Osteocyte (in vitro differentiated cells): ENCODE data around the gene PPP1R2. TPM values are rescaled to one million over a fixed set of nuclear protein-coding genes. Genes with fewer than 3 reads are reported as not detected.

Experiments
- DNase-seq: peaks from one replicate; pipeline ENCODE4 v3.0.0; 2021; ENCODE audit warnings: mixed read lengths; ENCODE audit not compliant: unreplicated experiment; ENCODE audit errors: extremely low spot score
- H3K27ac Mint-ChIP-seq: one replicate; pipeline ENCODE4 v1.8.0; 2021; ENCODE audit warnings: mild to moderate bottlenecking, mixed read lengths; ENCODE audit not compliant: unreplicated experiment
- H3K27me3 Mint-ChIP-seq: one replicate; pipeline ENCODE4 v1.8.0; 2021; ENCODE audit warnings: mixed read lengths; ENCODE audit not compliant: unreplicated experiment
- H3K36me3 Mint-ChIP-seq: one replicate; pipeline ENCODE4 v1.8.0; 2021; ENCODE audit warnings: mixed read lengths; ENCODE audit not compliant: unreplicated experiment
- H3K4me1 Mint-ChIP-seq: one replicate; pipeline ENCODE4 v1.8.0; 2021; ENCODE audit warnings: mixed read lengths; ENCODE audit not compliant: unreplicated experiment
- H3K4me3 Mint-ChIP-seq: one replicate; pipeline ENCODE4 v1.8.0; 2021; ENCODE audit warnings: mild to moderate bottlenecking, moderate library complexity, mixed read lengths; ENCODE audit not compliant: unreplicated experiment
- H3K9me3 Mint-ChIP-seq: one replicate; pipeline ENCODE4 v1.8.0; 2021; ENCODE audit warnings: mixed read lengths; ENCODE audit not compliant: unreplicated experiment
- CTCF ChIP-seq: fragments of 200-600 bp; sonication (generic); IDR thresholded peaks from 2 replicates; pipeline ENCODE4 v1.5.0; 2021; ENCODE audit warnings: antibody characterized with exemption, mild to moderate bottlenecking, moderate library complexity
- total RNA-seq: library from RNA; stranded (reverse); gene quantifications from 2 replicates; pipeline ENCODE4 v1.2.1, GENCODE V29; 2021

The PPP1R2 gene
- total RNA-seq, 1 donor from 2014 or later = 42.2 TPM

GRCh38 chr3:195557322-195557721, 14.2 kb upstream of the PPP1R2 start:
- H3K4me1 Mint-ChIP-seq = no peaks in the 10 kb centered on the region
- H3K27ac Mint-ChIP-seq = no peak overlapping the region
- no peaks in the 10 kb centered on the region for H3K9me3 Mint-ChIP-seq
- no peaks in the 10 kb centered on the region for H3K36me3 Mint-ChIP-seq
- TF ChIP-seq CTCF = no peak
- DNase-seq = no peak
- H3K4me3 Mint-ChIP-seq = no peak overlapping the region
- H3K27me3 Mint-ChIP-seq = peaks cover 44% of the 10 kb centered on the region

- Mint-ChIP-seq H3K27me3 (peaks cover 44% of the 10 kb centered on the region), H3K4me1 (no peaks in the 10 kb centered on the region), H3K27ac (no peak overlapping the region), H3K9me3 (no peaks in the 10 kb centered on the region), H3K4me3 (no peak overlapping the region), H3K36me3 (no peaks in the 10 kb centered on the region)
- peak; percentile 33 for TF ChIP-seq CTCF
- no peak for DNase-seq
These were observed 13.3 kb upstream of the PPP1R2 start for GRCh38 chr3:195556390-195556789.

- Mint-ChIP-seq H3K36me3 (no peaks in the 10 kb centered on the region), H3K9me3 (no peaks in the 10 kb centered on the region), H3K4me1 (no peaks in the 10 kb centered on the region), H3K27ac (no peak overlapping the region), H3K27me3 (peaks cover 42% of the 10 kb centered on the region), H3K4me3 (no peak overlapping the region)
- DNase-seq = no peak
- no peak for TF ChIP-seq CTCF
These were observed 12.0 kb upstream of the PPP1R2 start for GRCh38 chr3:195555110-195555509.

- no peaks in the 10 kb centered on the region for H3K4me1 Mint-ChIP-seq
- DNase-seq = peak; percentile 63
- no peaks in the 10 kb centered on the region for H3K9me3 Mint-ChIP-seq
- no peaks in the 10 kb centered on the region for H3K36me3 Mint-ChIP-seq
- no peak overlapping the region for H3K27ac Mint-ChIP-seq
- peaks cover 42% of the 10 kb centered on the region for H3K27me3 Mint-ChIP-seq
- no peak overlapping the region for H3K4me3 Mint-ChIP-seq
- no peak for TF ChIP-seq CTCF
These were observed 11.3 kb upstream of the PPP1R2 start for GRCh38 chr3:195554458-195554857.

GRCh38 chr3:195553268-195553667, 10.1 kb upstream of the PPP1R2 start:
- Mint-ChIP-seq H3K27ac (no peak overlapping the region), H3K36me3 (no peaks in the 10 kb centered on the region), H3K4me1 (no peaks in the 10 kb centered on the region), H3K27me3 (peaks cover 35% of the 10 kb centered on the region), H3K4me3 (no peak overlapping the region), H3K9me3 (no peaks in the 10 kb centered on the region)
- DNase-seq = peak; percentile 42
- no peak for TF ChIP-seq CTCF
